HEK293 (cell line): ENCODE measurements around the gene SOX2.

Source experiments
- MZF1 ChIP-seq: fragments of 450-650 bp; formaldehyde crosslinking; IDR thresholded peaks from 2 replicates; pipeline ENCODE4 v1.5.1; 2017; ENCODE audit warnings: missing biosample characterization, missing genetic modification characterization, borderline replicate concordance
- ZNF121 ChIP-seq: fragments of 450-650 bp; formaldehyde crosslinking; IDR thresholded peaks from 2 replicates; pipeline ENCODE4 v1.5.1; 2016; ENCODE audit warnings: missing biosample characterization, missing genetic modification characterization
- ZNF132 ChIP-seq: fragments of 450-650 bp; formaldehyde crosslinking; IDR thresholded peaks from 2 replicates; pipeline ENCODE4 v1.5.1; 2017; ENCODE audit warnings: missing biosample characterization, missing genetic modification characterization, borderline replicate concordance
- ZNF274 ChIP-seq, 2 experiments: fragments of 200-500 bp in 1 of 2; fragments of 450-650 bp in 1 of 2; sonication (Bioruptor generic) in 1 of 2; formaldehyde crosslinking in 1 of 2; IDR thresholded peaks; 2 replicates each; pipeline versions ENCODE4 v1.5.1 to v1.6.1; 2014 to 2016; ENCODE audit warnings: borderline replicate concordance in 1 of 2, inconsistent platforms in 1 of 2, low read length in 1 of 2, missing biosample characterization in 1 of 2, missing genetic modification characterization in 1 of 2
- ZNF366 ChIP-seq: fragments of 450-650 bp; formaldehyde crosslinking; conservative IDR thresholded peaks from 2 replicates; pipeline ENCODE4 v1.5.1; 2016; ENCODE audit warnings: missing biosample characterization, missing genetic modification characterization
- ZNF549 ChIP-seq: fragments of 450-650 bp; IDR thresholded peaks from 2 replicates; pipeline ENCODE4 v1.5.1; 2018; ENCODE audit warnings: missing biosample characterization, missing genetic modification characterization, mild to moderate bottlenecking, inconsistent platforms, moderate library complexity
- ZNF623 ChIP-seq: fragments of 450-650 bp; formaldehyde crosslinking; IDR thresholded peaks from 2 replicates; pipeline ENCODE4 v1.5.1; 2016; ENCODE audit warnings: missing biosample characterization, missing genetic modification characterization
- ZNF670 ChIP-seq: fragments of 450-650 bp; formaldehyde crosslinking; IDR thresholded peaks from 2 replicates; pipeline ENCODE4 v1.5.1; 2016; ENCODE audit warnings: missing biosample characterization, missing genetic modification characterization, low read depth
- TF ChIP-seq, protein P1 (sequence below): fragments of 450-650 bp; formaldehyde crosslinking; IDR thresholded peaks from 2 replicates; pipeline ENCODE4 v1.5.1; 2016; ENCODE audit warnings: missing biosample characterization, missing genetic modification characterization
- TF ChIP-seq, protein P2 (sequence below): sonication (generic); formaldehyde crosslinking; IDR thresholded peaks from 2 replicates; pipeline ENCODE4 v1.8.1; 2022; ENCODE audit warnings: mild to moderate bottlenecking, moderate library complexity, missing genetic modification reagents
- TF ChIP-seq, protein P3 (sequence below): fragments of 450-650 bp; formaldehyde crosslinking; IDR thresholded peaks from 2 replicates; pipeline ENCODE4 v1.5.1; 2016; ENCODE audit warnings: missing biosample characterization, missing genetic modification characterization

DNA sequence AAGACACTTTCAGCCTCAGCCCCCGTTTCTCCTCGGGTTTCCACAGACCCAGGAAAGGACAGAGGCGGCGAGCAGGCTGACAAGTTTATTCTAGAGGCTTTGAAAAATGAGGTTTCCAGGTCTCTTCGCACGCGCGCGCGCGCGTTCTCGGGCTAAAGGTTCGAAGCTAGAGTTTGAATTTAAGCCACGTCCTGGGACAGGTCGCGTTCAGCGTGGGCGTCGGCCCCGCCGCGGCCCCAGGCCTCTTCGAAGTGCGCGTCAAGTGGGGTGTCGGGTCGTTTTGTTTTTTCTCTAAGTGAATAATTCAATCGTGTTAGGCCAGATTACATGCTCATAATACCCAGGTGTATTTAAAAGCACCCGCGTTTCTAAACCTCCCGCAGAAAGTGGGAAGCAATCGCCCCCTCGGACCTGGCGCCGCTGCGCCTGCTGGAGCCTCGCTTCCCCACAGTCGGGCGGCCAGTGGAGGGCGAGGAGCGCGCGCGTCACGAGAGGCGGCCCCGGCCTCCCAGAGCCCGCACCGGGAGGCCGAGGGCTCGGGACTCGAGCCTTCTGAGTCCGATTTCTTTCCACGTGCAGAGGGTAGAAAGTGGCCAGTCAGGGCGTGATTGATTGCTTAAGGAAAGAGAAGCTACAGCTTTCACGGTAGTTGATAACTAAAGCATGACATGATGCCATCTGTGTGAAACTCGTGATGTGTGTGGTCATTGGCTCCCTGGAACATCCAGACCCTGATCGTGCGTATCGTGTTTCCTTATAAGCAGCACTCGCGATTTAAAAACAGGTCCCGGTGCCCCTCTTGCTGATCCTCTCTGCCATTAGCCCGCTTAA, 15.8 kb upstream of the SOX2 start:
- TF ChIP-seq, protein P1, sequence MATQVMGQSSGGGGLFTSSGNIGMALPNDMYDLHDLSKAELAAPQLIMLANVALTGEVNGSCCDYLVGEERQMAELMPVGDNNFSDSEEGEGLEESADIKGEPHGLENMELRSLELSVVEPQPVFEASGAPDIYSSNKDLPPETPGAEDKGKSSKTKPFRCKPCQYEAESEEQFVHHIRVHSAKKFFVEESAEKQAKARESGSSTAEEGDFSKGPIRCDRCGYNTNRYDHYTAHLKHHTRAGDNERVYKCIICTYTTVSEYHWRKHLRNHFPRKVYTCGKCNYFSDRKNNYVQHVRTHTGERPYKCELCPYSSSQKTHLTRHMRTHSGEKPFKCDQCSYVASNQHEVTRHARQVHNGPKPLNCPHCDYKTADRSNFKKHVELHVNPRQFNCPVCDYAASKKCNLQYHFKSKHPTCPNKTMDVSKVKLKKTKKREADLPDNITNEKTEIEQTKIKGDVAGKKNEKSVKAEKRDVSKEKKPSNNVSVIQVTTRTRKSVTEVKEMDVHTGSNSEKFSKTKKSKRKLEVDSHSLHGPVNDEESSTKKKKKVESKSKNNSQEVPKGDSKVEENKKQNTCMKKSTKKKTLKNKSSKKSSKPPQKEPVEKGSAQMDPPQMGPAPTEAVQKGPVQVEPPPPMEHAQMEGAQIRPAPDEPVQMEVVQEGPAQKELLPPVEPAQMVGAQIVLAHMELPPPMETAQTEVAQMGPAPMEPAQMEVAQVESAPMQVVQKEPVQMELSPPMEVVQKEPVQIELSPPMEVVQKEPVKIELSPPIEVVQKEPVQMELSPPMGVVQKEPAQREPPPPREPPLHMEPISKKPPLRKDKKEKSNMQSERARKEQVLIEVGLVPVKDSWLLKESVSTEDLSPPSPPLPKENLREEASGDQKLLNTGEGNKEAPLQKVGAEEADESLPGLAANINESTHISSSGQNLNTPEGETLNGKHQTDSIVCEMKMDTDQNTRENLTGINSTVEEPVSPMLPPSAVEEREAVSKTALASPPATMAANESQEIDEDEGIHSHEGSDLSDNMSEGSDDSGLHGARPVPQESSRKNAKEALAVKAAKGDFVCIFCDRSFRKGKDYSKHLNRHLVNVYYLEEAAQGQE (tag by site-specific recombination) = no peak
- TF ChIP-seq ZNF549 (tag by site-specific recombination) = no peak
- no peak for TF ChIP-seq ZNF121 (tag by site-specific recombination)
- TF ChIP-seq, protein P2, sequence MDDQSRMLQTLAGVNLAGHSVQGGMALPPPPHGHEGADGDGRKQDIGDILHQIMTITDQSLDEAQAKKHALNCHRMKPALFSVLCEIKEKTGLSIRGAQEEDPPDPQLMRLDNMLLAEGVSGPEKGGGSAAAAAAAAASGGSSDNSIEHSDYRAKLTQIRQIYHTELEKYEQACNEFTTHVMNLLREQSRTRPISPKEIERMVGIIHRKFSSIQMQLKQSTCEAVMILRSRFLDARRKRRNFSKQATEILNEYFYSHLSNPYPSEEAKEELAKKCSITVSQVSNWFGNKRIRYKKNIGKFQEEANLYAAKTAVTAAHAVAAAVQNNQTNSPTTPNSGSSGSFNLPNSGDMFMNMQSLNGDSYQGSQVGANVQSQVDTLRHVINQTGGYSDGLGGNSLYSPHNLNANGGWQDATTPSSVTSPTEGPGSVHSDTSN (CRISPR knock-in tag) = no peak
- no peak for TF ChIP-seq ZNF366 (tag by site-specific recombination)
- TF ChIP-seq ZNF132 (tag by site-specific recombination) = no peak
- TF ChIP-seq MZF1 = no peak
- TF ChIP-seq, protein P3, sequence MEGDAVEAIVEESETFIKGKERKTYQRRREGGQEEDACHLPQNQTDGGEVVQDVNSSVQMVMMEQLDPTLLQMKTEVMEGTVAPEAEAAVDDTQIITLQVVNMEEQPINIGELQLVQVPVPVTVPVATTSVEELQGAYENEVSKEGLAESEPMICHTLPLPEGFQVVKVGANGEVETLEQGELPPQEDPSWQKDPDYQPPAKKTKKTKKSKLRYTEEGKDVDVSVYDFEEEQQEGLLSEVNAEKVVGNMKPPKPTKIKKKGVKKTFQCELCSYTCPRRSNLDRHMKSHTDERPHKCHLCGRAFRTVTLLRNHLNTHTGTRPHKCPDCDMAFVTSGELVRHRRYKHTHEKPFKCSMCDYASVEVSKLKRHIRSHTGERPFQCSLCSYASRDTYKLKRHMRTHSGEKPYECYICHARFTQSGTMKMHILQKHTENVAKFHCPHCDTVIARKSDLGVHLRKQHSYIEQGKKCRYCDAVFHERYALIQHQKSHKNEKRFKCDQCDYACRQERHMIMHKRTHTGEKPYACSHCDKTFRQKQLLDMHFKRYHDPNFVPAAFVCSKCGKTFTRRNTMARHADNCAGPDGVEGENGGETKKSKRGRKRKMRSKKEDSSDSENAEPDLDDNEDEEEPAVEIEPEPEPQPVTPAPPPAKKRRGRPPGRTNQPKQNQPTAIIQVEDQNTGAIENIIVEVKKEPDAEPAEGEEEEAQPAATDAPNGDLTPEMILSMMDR (tag by site-specific recombination) = no peak
- no peak for TF ChIP-seq ZNF274 (IDR thresholded peaks at IDR 0.05; ENCODE audit: low read length)
- TF ChIP-seq ZNF274 (tag by site-specific recombination; IDR thresholded peaks at IDR 0.05; ENCODE audit: borderline replicate concordance) = no peak
- no peak for TF ChIP-seq ZNF670 (tag by site-specific recombination)
- no peak for TF ChIP-seq ZNF623 (tag by site-specific recombination)
